Activated B cell treated with CpG ODN at 0.5 μM for 24 hours (primary cell): Measurements from ENCODE around the gene CHN1. TPM values are rescaled to one million over a fixed set of nuclear protein-coding genes. Genes with fewer than 3 reads are reported as not detected.

Source experiments
- ATAC-seq: fragments of 200-7000 bp; cut with Tn5 transposase; one replicate; pipeline ENCODE4 v1.10.0; 2021; ENCODE audit warnings: low read depth, mild to moderate bottlenecking, moderate library complexity
- CTCF ChIA-PET: fragments of 350-600 bp; sonication (Branson Sonifier 250); formaldehyde crosslinking; loops from one replicate; lab custom pipeline; 2021; ENCODE audit warnings: antibody characterized with exemption; lab: Charles Lee
- POLR2A ChIA-PET: fragments of 350-600 bp; sonication (Branson Sonifier 250); formaldehyde crosslinking; loops from one replicate; lab custom pipeline; 2021; ENCODE audit warnings: antibody characterized with exemption; lab: Charles Lee
- DNase-seq: peaks from one replicate; pipeline ENCODE4 v3.0.0; 2022
- H3K27ac Mint-ChIP-seq: one replicate; pipeline ENCODE4 v1.8.0; 2020; ENCODE audit warnings: mixed read lengths
- H3K27me3 Mint-ChIP-seq: one replicate; pipeline ENCODE4 v1.8.0; 2021; ENCODE audit warnings: mixed read lengths
- H3K36me3 Mint-ChIP-seq: one replicate; pipeline ENCODE4 v1.8.0; 2021; ENCODE audit warnings: low read depth, mixed read lengths
- H3K4me1 Mint-ChIP-seq: one replicate; pipeline ENCODE4 v1.8.0; 2021; ENCODE audit warnings: mixed read lengths
- H3K4me3 Mint-ChIP-seq: one replicate; pipeline ENCODE4 v1.8.0; 2020; ENCODE audit warnings: mild to moderate bottlenecking, mixed read lengths
- H3K9me3 Mint-ChIP-seq: one replicate; pipeline ENCODE4 v1.8.0; 2020; ENCODE audit warnings: mixed read lengths
- intact Hi-C: fragments of 100-400 bp; cut with micrococcal nuclease; formaldehyde crosslinking; loops from one replicate; pipeline ENCODE4 v1.15.1; 2024
- total RNA-seq: library from RNA; stranded (reverse); gene quantifications from 2 replicates; pipeline ENCODE4 v1.2.3, GENCODE V29; 2022
- TF ChIP-seq, protein P1 (sequence below): fragments of 200-600 bp; IDR thresholded peaks from one replicate; pipeline ENCODE4 v1.8.0; 2022; ENCODE audit warnings: antibody characterized with exemption, mild to moderate bottlenecking

Gene CHN1, protein sequence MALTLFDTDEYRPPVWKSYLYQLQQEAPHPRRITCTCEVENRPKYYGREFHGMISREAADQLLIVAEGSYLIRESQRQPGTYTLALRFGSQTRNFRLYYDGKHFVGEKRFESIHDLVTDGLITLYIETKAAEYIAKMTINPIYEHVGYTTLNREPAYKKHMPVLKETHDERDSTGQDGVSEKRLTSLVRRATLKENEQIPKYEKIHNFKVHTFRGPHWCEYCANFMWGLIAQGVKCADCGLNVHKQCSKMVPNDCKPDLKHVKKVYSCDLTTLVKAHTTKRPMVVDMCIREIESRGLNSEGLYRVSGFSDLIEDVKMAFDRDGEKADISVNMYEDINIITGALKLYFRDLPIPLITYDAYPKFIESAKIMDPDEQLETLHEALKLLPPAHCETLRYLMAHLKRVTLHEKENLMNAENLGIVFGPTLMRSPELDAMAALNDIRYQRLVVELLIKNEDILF
- 0.61 and 0.80 TPM in 2 replicates for total RNA-seq

DNA sequence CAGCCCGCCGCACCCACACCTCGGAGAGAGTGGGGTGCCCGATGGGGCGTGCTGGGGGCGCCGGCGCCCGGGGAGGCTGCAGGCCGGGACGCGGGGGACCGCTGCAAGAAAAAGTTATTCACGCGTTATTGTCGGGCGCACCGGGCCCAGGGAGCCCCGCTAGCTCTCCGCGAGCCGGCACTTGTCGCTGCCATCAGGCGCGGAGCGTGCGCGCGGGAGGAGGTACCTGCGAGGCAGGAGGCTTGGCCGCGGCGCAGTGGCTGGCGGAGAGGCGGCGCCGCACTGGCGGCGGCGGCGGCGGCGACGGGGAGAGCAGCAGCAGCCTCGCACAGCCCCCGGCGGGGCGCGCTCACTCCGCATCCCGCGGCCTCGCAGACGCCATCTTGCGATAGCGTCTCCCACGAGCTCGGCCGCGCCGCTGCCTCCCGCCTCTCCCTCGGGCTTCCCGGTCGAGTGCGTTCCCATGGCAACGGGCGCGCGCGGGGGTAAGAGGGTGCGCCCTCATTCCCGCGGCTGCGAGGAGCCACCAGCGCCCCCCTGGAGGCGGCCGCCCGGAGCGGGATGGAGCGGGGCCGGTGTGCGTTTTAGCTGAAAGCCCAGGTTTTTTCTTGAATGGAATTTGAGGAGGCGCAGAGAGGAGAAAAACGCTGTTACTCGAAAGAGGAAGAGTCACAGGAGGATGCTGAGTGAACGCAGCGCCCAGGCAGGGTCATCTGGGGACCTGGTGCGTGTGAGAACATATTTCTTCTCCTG lies at the start of gene CHN1:
Gene CHN1 (minus strand): TSS at position 402 of the 753 bp plus-strand sequence. CDS start 469 bp downstream, outside the sequence.
- H3K36me3 Mint-ChIP-seq: no peaks in the 10 kb centered on the region
- H3K4me3 Mint-ChIP-seq: peak within 1 kb of the TSS; percentile 82
- TF ChIP-seq, protein P1, sequence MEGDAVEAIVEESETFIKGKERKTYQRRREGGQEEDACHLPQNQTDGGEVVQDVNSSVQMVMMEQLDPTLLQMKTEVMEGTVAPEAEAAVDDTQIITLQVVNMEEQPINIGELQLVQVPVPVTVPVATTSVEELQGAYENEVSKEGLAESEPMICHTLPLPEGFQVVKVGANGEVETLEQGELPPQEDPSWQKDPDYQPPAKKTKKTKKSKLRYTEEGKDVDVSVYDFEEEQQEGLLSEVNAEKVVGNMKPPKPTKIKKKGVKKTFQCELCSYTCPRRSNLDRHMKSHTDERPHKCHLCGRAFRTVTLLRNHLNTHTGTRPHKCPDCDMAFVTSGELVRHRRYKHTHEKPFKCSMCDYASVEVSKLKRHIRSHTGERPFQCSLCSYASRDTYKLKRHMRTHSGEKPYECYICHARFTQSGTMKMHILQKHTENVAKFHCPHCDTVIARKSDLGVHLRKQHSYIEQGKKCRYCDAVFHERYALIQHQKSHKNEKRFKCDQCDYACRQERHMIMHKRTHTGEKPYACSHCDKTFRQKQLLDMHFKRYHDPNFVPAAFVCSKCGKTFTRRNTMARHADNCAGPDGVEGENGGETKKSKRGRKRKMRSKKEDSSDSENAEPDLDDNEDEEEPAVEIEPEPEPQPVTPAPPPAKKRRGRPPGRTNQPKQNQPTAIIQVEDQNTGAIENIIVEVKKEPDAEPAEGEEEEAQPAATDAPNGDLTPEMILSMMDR: no peak
- peaks cover 7% of the 10 kb centered on the region for H3K4me1 Mint-ChIP-seq
- ATAC-seq (peak; percentile 88), DNase-seq (peak; percentile 40)
- H3K9me3 Mint-ChIP-seq: no peaks in the 10 kb centered on the region
- ChIA-PET CTCF (no interaction called here), POLR2A (no interaction called here)
- H3K27me3 Mint-ChIP-seq: peaks cover 43% of the 10 kb centered on the region
- no peak within 1 kb of the TSS for H3K27ac Mint-ChIP-seq
- intact Hi-C loops: no loop called here

DNA sequence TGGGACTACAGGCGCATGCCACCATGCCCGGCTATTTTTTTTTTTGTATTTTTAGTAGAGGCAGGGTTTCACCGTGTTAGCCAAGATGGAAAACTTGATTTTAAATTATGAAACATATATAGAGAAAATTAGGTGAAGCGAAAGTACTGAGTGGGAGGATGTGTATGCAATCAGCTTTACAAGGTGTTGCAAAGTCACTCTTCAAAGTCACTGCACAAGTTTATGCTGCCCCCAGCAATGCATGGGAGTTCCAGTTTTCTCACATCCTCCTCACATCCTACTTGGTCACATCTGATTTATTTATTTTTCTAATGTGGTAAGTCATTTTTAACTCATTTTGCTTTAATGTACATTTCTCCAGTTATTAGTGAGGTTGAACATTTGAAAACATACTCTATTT lies 49.2 kb upstream of the CHN1 start:
- Mint-ChIP-seq H3K27me3 (no peaks in the 10 kb centered on the region), H3K4me1 (no peaks in the 10 kb centered on the region), H3K27ac (no peak overlapping the region), H3K36me3 (peaks cover 9% of the 10 kb centered on the region), H3K4me3 (no peak overlapping the region), H3K9me3 (no peaks in the 10 kb centered on the region)
- intact Hi-C loops: no loop called here
- TF ChIP-seq, protein P1: no peak
- POLR2A ChIA-PET: no interaction called here
- ATAC-seq: no peak
- CTCF ChIA-PET: no interaction called here
- DNase-seq: no peak

DNA sequence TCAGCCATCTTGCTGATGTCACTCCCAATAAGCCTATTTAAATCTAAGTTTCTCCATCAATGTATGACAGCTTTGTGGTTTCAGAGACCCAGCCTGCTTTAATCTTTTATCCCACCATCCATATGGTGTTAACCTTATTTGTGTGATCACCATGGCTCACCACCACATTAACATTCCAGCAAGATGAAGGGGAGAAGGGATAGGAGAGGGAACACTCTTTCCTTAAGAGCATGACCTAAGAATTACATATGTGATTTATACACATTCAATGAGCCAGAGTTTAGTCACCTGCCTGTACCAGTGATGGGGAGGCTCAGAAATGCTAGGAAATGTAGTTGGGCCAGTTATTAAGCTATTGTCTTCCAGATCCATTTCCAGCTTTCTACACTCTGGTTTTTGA lies 44.5 kb upstream of the CHN1 start:
- no peak for ATAC-seq
- CTCF ChIA-PET: no interaction called here
- H3K4me3 Mint-ChIP-seq: no peak overlapping the region

DNA sequence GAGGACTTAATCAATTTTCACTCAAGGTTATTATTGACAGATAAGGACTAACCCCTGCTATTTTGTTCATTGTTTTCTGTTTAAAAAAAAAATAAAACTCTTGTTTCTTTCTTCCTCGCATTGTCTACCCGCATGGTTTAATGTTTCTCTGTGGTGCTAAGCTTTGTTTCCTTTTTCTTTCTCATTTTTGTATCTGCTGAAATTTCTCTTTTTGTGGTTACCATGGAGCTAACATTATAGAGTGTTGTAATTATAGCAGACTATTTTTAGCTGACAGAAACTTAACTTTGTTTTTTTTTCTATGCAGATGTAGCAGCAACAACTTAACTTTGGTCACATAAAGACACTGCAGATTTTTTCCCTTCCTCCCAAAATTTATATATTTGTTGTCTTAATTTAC lies 43.1 kb upstream of the CHN1 start:
- H3K27me3 Mint-ChIP-seq: no peaks in the 10 kb centered on the region
- ChIA-PET POLR2A (no interaction called here), CTCF (no interaction called here)
- intact Hi-C loops: loop anchor here (10.0 kb wide), 1 partner anchor 1443 kb away; no protein-coding TSS in a partner anchor
- peaks cover 19% of the 10 kb centered on the region for H3K4me1 Mint-ChIP-seq
- H3K9me3 Mint-ChIP-seq: no peaks in the 10 kb centered on the region
- TF ChIP-seq, protein P1: no peak
- no peak for ATAC-seq
- H3K4me3 Mint-ChIP-seq: no peak overlapping the region
- DNase-seq: no peak
- no peak overlapping the region for H3K27ac Mint-ChIP-seq
- no peaks in the 10 kb centered on the region for H3K36me3 Mint-ChIP-seq

More for the DNA sequence above, 44.5 kb upstream of the CHN1 start:
- Mint-ChIP-seq H3K27me3 (no peaks in the 10 kb centered on the region), H3K27ac (no peak overlapping the region), H3K36me3 (no peaks in the 10 kb centered on the region), H3K4me1 (peaks cover 10% of the 10 kb centered on the region), H3K9me3 (no peaks in the 10 kb centered on the region)
- intact Hi-C loops: loop anchor here (10.0 kb wide), 1 partner anchor 1445 kb away; no protein-coding TSS in a partner anchor
- POLR2A ChIA-PET: no interaction called here
- no peak for DNase-seq
- TF ChIP-seq, protein P1: no peak

DNA sequence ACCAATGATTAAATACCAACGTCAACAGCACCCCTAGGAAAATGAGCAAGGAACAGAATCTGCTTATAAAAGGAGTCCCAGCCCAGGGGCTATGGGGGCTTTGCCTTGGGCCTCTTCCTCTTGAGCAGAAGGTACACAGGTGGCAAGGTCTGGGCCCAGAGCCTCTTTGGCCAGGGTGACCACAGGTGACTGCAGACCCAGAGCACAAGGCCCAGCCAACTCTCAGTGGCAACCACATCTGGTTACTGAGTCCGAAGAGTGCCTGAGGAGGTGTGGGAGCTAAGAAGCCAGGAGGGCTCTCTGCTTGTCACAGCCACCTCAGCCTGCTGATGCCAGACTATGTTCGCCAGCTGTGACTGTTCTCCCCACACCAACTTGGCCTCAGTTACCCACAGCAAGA lies 34.3 kb upstream of the CHN1 start:
- TF ChIP-seq, protein P1: no peak
- Mint-ChIP-seq H3K9me3 (no peaks in the 10 kb centered on the region), H3K27ac (no peak overlapping the region), H3K4me3 (no peak overlapping the region), H3K27me3 (no peaks in the 10 kb centered on the region), H3K4me1 (peaks cover 11% of the 10 kb centered on the region), H3K36me3 (no peaks in the 10 kb centered on the region)
- DNase-seq: no peak
- no peak for ATAC-seq
- ChIA-PET POLR2A (no interaction called here), CTCF (no interaction called here)
- intact Hi-C loops: loop anchor here (10.0 kb wide), 1 partner anchor 1055 kb away; the partner anchor contains the start of genes HOXD12 and HOXD13
